ENCODE measurements around the gene LMAN1L.

- TF ChIP-seq CTCF (conservative IDR thresholded peaks at IDR 0.05; ENCODE audit: low read depth, low read length) (no peak), EZH2 (IDR thresholded peaks at IDR 0.05; ENCODE audit: low read length, unreplicated experiment) (no peak)
Observed at GRCh38 chr15:74808078-74808839, 4.4 kb upstream of the LMAN1L start.

Data from PC-3 (cell line).